GM19438 (cell line): Measurements from ENCODE around the gene KIF5C.
A peak's percentile ranks its signal among the peaks of the same experiment; 100 is the strongest.
"Not testable (repeated sequence)": the region's sequence is repeated elsewhere in the genome, so short reads cannot be mapped to it uniquely, and the experiment has no call there.

ENCODE experiments used
- ATAC-seq: cut with Tn5 transposase; IDR thresholded peaks from one replicate; pipeline ENCODE4 v1.9.1; 2021; ENCODE audit warnings: low read depth; ENCODE audit not compliant: unreplicated experiment

The KIF5C gene

GRCh38 chr2:148959745-148960144 is 84.7 kb downstream of the KIF5C start:
- ATAC-seq = no peak

GRCh38 chr2:148960483-148960882 is 85.5 kb downstream of the KIF5C start:
- no peak for ATAC-seq

GRCh38 chr2:148963461-148963860 is 88.4 kb downstream of the KIF5C start:
- ATAC-seq = no peak

GRCh38 chr2:148965623-148966437 is 90.8 kb downstream of the KIF5C start:
- no peak for ATAC-seq

GRCh38 chr2:148966438-148966758 is 91.4 kb downstream of the KIF5C start:
- ATAC-seq = no peak

GRCh38 chr2:148967056-148967455 is 92.0 kb downstream of the KIF5C start:
- ATAC-seq = no peak

GRCh38 chr2:148967578-148967977 is 92.6 kb downstream of the KIF5C start:
- no peak for ATAC-seq

- no peak for ATAC-seq
Observed at GRCh38 chr2:148968301-148968700, 93.3 kb downstream of the KIF5C start.

GRCh38 chr2:148968776-148969319 is 93.8 kb downstream of the KIF5C start:
- ATAC-seq = no peak

GRCh38 chr2:148969659-148970061 is 94.6 kb downstream of the KIF5C start:
- no peak for ATAC-seq

- ATAC-seq = no peak
Observed at GRCh38 chr2:148970385-148970784, 95.4 kb downstream of the KIF5C start.

- ATAC-seq = peak; percentile 57
Observed at GRCh38 chr2:148971547-148971946, 96.5 kb downstream of the KIF5C start.

- ATAC-seq = no peak
Observed at GRCh38 chr2:148974095-148974494, 99.1 kb downstream of the KIF5C start.

- ATAC-seq = no peak
Observed at GRCh38 chr2:148978026-148978685, 103.1 kb downstream of the KIF5C start.

- no peak for ATAC-seq
Observed at GRCh38 chr2:148978706-148979105, 103.7 kb downstream of the KIF5C start.

- no peak for ATAC-seq
Observed at GRCh38 chr2:148979164-148979918, 104.3 kb downstream of the KIF5C start.

- no peak for ATAC-seq
Observed at GRCh38 chr2:148979919-148980277, 104.9 kb downstream of the KIF5C start.

- ATAC-seq = not testable (repeated sequence)
Observed at GRCh38 chr2:148980496-148980895, 105.5 kb downstream of the KIF5C start.

GRCh38 chr2:148981324-148981723 is 106.3 kb downstream of the KIF5C start:
- ATAC-seq = no peak

GRCh38 chr2:148981781-148982180 is 106.8 kb downstream of the KIF5C start:
- ATAC-seq = no peak

GRCh38 chr2:148982282-148982681 is 107.3 kb downstream of the KIF5C start:
- no peak for ATAC-seq
